HEK293T (cell line): ENCODE data around the gene NCKIPSD.

ENCODE experiments used
- ARNT ChIP-seq: fragments of 450-650 bp; IDR thresholded peaks from 2 replicates; pipeline ENCODE4 v1.6.1; 2017; ENCODE audit warnings: mild to moderate bottlenecking
- CTBP1 ChIP-seq: fragments of 450-650 bp; IDR thresholded peaks from 2 replicates; pipeline ENCODE4 v1.6.1; 2016; ENCODE audit warnings: borderline replicate concordance
- ELF4 ChIP-seq: fragments of 450-650 bp; IDR thresholded peaks from 2 replicates; pipeline ENCODE4 v1.6.1; 2017; ENCODE audit warnings: antibody characterized with exemption
- FOXA1 ChIP-seq: fragments of 450-650 bp; IDR thresholded peaks from 2 replicates; pipeline ENCODE4 v1.6.1; 2016; ENCODE audit warnings: mild to moderate bottlenecking
- FOXK2 ChIP-seq: fragments of 450-650 bp; IDR thresholded peaks from 2 replicates; pipeline ENCODE4 v1.6.1; 2016; ENCODE audit warnings: mild to moderate bottlenecking
- FOXM1 ChIP-seq: fragments of 450-650 bp; IDR thresholded peaks from 2 replicates; pipeline ENCODE4 v1.6.1; 2017; ENCODE audit warnings: mild to moderate bottlenecking, borderline replicate concordance
- NFRKB ChIP-seq: fragments of 450-650 bp; IDR thresholded peaks from 2 replicates; pipeline ENCODE4 v1.6.1; 2016; ENCODE audit warnings: mild to moderate bottlenecking, moderate library complexity
- SP1 ChIP-seq: fragments of 450-650 bp; IDR thresholded peaks from 2 replicates; pipeline ENCODE4 v1.6.1; 2017
- SUZ12 ChIP-seq: fragments of 450-650 bp; IDR thresholded peaks from 2 replicates; pipeline ENCODE4 v1.6.1; 2016; ENCODE audit warnings: mild to moderate bottlenecking
- TARDBP ChIP-seq: fragments of 450-650 bp; IDR thresholded peaks from 2 replicates; pipeline ENCODE4 v1.6.1; 2016
- ZNF384 ChIP-seq: fragments of 450-650 bp; IDR thresholded peaks from 2 replicates; pipeline ENCODE4 v1.6.1; 2016
- TF ChIP-seq, protein P1 (sequence below): fragments of 450-650 bp; IDR thresholded peaks from 2 replicates; pipeline ENCODE4 v1.6.1; 2016

DNA sequence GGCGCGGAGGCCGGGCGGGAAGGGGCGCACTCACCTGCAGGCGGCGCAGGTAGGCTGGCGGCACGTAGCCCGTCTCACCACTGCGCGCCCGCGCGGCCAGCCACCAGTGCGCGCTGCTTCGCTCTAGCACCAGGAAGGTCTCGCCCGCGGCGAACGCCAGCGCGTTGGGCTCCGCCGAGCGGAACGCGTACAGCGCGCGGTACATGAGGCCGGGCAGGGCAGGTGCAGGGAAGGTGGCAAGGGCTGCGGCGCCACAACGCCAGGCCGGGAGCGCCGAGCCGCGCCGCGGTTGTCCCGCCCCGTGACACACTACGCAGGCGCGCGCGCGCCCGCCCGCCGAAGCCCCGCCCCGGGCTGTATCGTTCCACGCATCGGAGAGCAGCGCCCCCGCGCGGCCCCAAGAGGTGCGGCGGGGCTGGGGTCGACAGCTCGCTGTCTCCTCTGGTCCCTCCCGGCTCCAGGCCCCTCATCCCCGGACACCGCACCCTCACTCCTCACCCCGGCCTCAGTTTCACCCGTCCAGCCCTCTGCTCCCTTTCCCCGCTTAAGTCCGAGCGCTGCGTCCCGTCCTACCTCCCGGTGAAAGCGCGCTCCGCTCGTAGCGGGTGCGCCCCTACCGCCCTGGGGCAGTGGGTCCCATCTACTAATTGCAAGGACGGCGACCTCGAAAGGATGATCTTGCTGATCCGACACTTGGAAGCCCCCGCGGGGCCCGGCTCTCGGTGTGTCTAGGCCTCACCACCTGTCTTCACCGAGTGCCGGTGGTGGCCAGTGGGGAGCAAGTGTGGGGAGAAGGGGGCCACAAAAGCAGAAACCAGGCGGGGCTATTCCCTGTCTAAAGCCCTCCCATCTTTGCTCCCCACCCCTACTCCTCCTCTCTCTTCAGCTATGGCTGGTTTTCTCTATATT is at the start of gene NCKIPSD:
- TF ChIP-seq ELF4 (no peak), ARNT (no peak), SUZ12 (no peak), FOXM1 (no peak), FOXK2 (no peak), ZNF384 (no peak), SP1 (no peak), TARDBP (no peak), NFRKB (no peak), CTBP1 (peak; percentile 62; the same call in 1 of the 2 replicates), FOXA1 (no peak)
- TF ChIP-seq, protein P1, sequence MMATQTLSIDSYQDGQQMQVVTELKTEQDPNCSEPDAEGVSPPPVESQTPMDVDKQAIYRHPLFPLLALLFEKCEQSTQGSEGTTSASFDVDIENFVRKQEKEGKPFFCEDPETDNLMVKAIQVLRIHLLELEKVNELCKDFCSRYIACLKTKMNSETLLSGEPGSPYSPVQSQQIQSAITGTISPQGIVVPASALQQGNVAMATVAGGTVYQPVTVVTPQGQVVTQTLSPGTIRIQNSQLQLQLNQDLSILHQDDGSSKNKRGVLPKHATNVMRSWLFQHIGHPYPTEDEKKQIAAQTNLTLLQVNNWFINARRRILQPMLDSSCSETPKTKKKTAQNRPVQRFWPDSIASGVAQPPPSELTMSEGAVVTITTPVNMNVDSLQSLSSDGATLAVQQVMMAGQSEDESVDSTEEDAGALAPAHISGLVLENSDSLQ, result no peak
